Mesendoderm (in vitro differentiated cells): ENCODE results near the gene FAM78B.

Experiments used
- DNase-seq: peaks from one replicate; pipeline ENCODE4 v3.0.0; 2013
- H2AK5ac ChIP-seq: 2 replicates; pipeline ENCODE4 v1.6.1; 2013; ENCODE audit warnings: low read length, inconsistent platforms
- H2BK120ac ChIP-seq: 2 replicates; pipeline ENCODE4 v1.6.1; 2013; ENCODE audit warnings: low read depth, mild to moderate bottlenecking, low read length, moderate library complexity, mixed read lengths
- H2BK15ac ChIP-seq: replicated peaks from 2 replicates; pipeline ENCODE4 v1.6.1; 2013; ENCODE audit warnings: low read depth, mild to moderate bottlenecking, moderate library complexity
- H2BK5ac ChIP-seq: 2 replicates; pipeline ENCODE4 v1.6.1; 2013; ENCODE audit warnings: low read length, inconsistent platforms
- H3K18ac ChIP-seq: 2 replicates; pipeline ENCODE4 v1.6.1; 2013; ENCODE audit warnings: mild to moderate bottlenecking, low read length, mixed read lengths
- H3K23ac ChIP-seq: one replicate; pipeline ENCODE4 v1.6.1; 2013; ENCODE audit warnings: low read length
- H3K27ac ChIP-seq: 2 replicates; pipeline ENCODE4 v1.5.1; 2013; ENCODE audit warnings: low read depth, mild to moderate bottlenecking, inconsistent platforms, low read length, moderate library complexity
- H3K27me3 ChIP-seq: 2 replicates; pipeline ENCODE4 v1.6.1; 2013; ENCODE audit warnings: low read length, control low read depth, mild to moderate bottlenecking, inconsistent platforms; ENCODE audit not compliant: insufficient read depth, poor library complexity
- H3K36me3 ChIP-seq: 2 replicates; pipeline ENCODE4 v1.6.1; 2013; ENCODE audit warnings: low read length, inconsistent platforms; ENCODE audit not compliant: control insufficient read depth, insufficient read depth
- H3K4ac ChIP-seq: one replicate; pipeline ENCODE4 v1.6.1; 2013; ENCODE audit warnings: low read depth, mild to moderate bottlenecking, low read length, moderate library complexity
- H3K4me1 ChIP-seq: 2 replicates; pipeline ENCODE4 v1.6.1; 2013; ENCODE audit warnings: low read depth, low read length, inconsistent platforms; ENCODE audit not compliant: control insufficient read depth
- H3K4me2 ChIP-seq: 2 replicates; pipeline ENCODE4 v1.6.1; 2013; ENCODE audit warnings: low read length
- H3K4me3 ChIP-seq: 2 replicates; pipeline ENCODE4 v1.5.1; 2013; ENCODE audit warnings: mild to moderate bottlenecking, low read length
- H3K56ac ChIP-seq: one replicate; pipeline ENCODE4 v1.6.1; 2013; ENCODE audit warnings: low read length
- H3K79me1 ChIP-seq: 2 replicates; pipeline ENCODE4 v1.6.1; 2013; ENCODE audit warnings: low read length, inconsistent platforms
- H3K79me2 ChIP-seq: 2 replicates; pipeline ENCODE4 v1.6.1; 2013; ENCODE audit warnings: mild to moderate bottlenecking, low read length; ENCODE audit not compliant: control insufficient read depth, insufficient read depth
- H3K9ac ChIP-seq: 2 replicates; pipeline ENCODE4 v1.6.1; 2013; ENCODE audit warnings: low read length, inconsistent platforms
- H4K5ac ChIP-seq: one replicate; pipeline ENCODE4 v1.6.1; 2013; ENCODE audit warnings: low read length
- H4K8ac ChIP-seq: one replicate; pipeline ENCODE4 v1.6.1; 2013; ENCODE audit warnings: low read depth, mild to moderate bottlenecking, control low read depth, low read length, moderate library complexity
- WGBS: extraction: QIAGEN DNeasy Blood & Tissue Kit; methylation state at CpG from one replicate; pipeline ENCODE4 v1.1.7; 2013; ENCODE audit warnings: low lambda C conversion rate, missing lambda C conversion rate; ENCODE audit not compliant: insufficient coverage; ENCODE audit errors: extremely low coverage; 5-methylcytosine and 5-hydroxymethylcytosine counted together

Gene FAM78B

DNA sequence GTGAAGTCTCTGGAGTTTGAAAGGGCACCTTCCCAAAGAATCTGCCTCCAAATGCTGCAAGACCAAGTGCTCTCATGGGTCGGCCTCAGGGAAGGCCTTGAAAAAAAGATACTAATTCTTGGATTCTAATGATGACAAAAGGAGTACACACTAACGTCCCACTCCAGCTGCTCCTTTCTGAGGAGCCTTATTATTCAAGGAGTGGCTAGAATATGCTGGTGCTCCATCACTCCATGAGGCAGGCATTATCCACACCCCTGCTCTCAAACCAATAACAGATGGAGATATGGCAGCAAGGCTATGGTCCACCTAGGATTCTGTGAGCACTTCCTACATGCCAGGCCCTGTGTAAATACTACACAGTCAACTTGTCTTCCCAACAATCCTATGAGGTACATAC, 54.4 kb downstream of the FAM78B start:
- no peak overlapping the region for H4K8ac ChIP-seq
- H3K56ac ChIP-seq = no peak overlapping the region
- no peak overlapping the region for H2BK120ac ChIP-seq
- no peaks in the 10 kb centered on the region for H3K27me3 ChIP-seq
- no peaks in the 10 kb centered on the region for H3K36me3 ChIP-seq
- H3K4me1 ChIP-seq = no peaks in the 10 kb centered on the region
- H2BK5ac ChIP-seq = no peak overlapping the region
- H3K9ac ChIP-seq = no peak overlapping the region
- H2BK15ac ChIP-seq = no peak overlapping the region
- no CpG with 5 or more reads among the region's 2 CpGs for WGBS
- no peak overlapping the region for H3K23ac ChIP-seq
- no peak overlapping the region for H3K4me2 ChIP-seq
- H3K18ac ChIP-seq = no peak overlapping the region
- no peak overlapping the region for H3K27ac ChIP-seq
- no peak overlapping the region for H2AK5ac ChIP-seq
- no peak overlapping the region for H4K5ac ChIP-seq
- no peaks in the 10 kb centered on the region for H3K79me2 ChIP-seq
- H3K4ac ChIP-seq = no peak overlapping the region
- no peak overlapping the region for H3K4me3 ChIP-seq
- no peak for DNase-seq
- no peaks in the 10 kb centered on the region for H3K79me1 ChIP-seq

DNA sequence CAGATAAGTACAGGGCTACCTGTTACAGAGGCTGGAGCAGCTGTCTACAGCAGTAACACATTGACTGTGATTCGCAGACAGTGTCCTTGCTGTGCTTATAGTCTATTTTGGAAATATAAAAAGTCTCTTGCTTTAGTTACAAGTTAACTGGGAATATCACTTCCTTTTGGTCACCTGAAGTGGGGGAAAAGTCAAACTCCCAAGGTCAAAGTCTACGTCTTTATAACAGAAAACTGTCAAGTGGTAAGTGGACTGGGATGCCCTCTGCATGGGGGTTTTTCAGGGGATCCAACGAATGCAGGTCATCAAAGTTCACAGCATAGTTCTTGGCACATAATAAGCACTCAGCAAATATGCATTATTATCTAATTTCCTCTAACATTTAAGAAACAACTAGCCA, 55.4 kb downstream of the FAM78B start:
- Histone ChIP-seq H3K79me1 (no peaks in the 10 kb centered on the region), H3K36me3 (no peaks in the 10 kb centered on the region), H3K56ac (no peak overlapping the region), H4K8ac (no peak overlapping the region), H4K5ac (no peak overlapping the region), H3K4me2 (no peak overlapping the region), H3K18ac (no peak overlapping the region), H3K9ac (no peak overlapping the region), H3K27me3 (no peaks in the 10 kb centered on the region), H3K4ac (no peak overlapping the region), H3K4me3 (no peak overlapping the region), H3K79me2 (no peaks in the 10 kb centered on the region), H3K27ac (no peak overlapping the region), H2AK5ac (no peak overlapping the region), H2BK5ac (no peak overlapping the region), H3K23ac (no peak overlapping the region), H2BK120ac (no peak overlapping the region), H3K4me1 (no peaks in the 10 kb centered on the region), H2BK15ac (no peak overlapping the region)
- WGBS = no CpG with 5 or more reads among the region's 3 CpGs
- DNase-seq = no peak

DNA sequence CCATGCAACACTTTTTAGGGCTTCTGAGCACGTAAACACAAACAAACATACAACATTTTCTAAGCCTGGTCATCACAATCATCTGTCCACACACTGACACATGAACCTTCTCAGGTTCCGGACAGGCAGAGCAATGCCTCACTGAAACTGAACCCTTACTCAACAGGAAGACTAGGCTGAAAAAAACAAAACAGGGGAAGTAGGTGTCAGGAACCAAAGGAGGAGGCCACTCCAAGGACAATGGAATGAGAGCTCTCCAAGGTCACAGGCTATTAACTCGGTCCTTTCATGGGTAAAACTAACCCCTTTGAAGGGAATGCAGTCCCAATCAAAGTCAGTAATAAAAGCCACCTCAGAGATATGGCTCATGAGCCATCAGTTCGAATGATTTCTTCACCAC, 76.6 kb downstream of the FAM78B start:
- no peaks in the 10 kb centered on the region for H3K27me3 ChIP-seq
- no peak overlapping the region for H2BK5ac ChIP-seq
- no peaks in the 10 kb centered on the region for H3K4me1 ChIP-seq
- no peaks in the 10 kb centered on the region for H3K36me3 ChIP-seq
- no peak for DNase-seq
- no peak overlapping the region for H4K8ac ChIP-seq
- H3K4me3 ChIP-seq = no peak overlapping the region
- H2AK5ac ChIP-seq = no peak overlapping the region
- H3K9ac ChIP-seq = no peak overlapping the region
- no peak overlapping the region for H2BK120ac ChIP-seq
- H3K79me2 ChIP-seq = no peaks in the 10 kb centered on the region
- H3K4me2 ChIP-seq = no peak overlapping the region
- no peak overlapping the region for H3K4ac ChIP-seq
- H2BK15ac ChIP-seq = no peak overlapping the region
- WGBS = no CpG with 5 or more reads among the region's 4 CpGs
- H3K79me1 ChIP-seq = no peaks in the 10 kb centered on the region
- H3K23ac ChIP-seq = no peak overlapping the region
- no peak overlapping the region for H4K5ac ChIP-seq
- no peak overlapping the region for H3K18ac ChIP-seq
- H3K27ac ChIP-seq = no peak overlapping the region
- H3K56ac ChIP-seq = no peak overlapping the region

DNA sequence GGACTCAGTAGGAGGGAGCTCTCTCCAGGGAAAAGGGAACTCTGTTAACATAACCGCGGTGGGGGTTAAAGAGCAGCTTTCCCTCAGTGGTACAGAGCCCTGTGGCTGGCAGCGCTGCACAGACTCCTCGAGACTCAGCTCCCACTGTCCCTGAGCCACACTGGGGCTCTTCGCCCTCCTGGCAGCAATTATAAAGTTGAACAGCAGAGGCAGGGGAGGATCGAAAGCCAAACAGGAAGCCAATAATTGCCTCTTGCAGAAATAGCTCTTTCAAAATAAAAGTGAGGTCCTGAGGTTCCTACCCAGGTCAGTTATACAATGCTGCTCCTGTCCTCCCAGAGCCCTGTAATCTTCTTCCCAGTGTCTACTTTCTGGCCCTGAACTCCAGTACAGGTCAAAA, 77.0 kb downstream of the FAM78B start:
- H4K8ac ChIP-seq = no peak overlapping the region
- H3K36me3 ChIP-seq = no peaks in the 10 kb centered on the region
- H3K4me2 ChIP-seq = no peak overlapping the region
- no peak overlapping the region for H3K9ac ChIP-seq
- no peaks in the 10 kb centered on the region for H3K27me3 ChIP-seq
- no peak overlapping the region for H2BK15ac ChIP-seq
- no peak overlapping the region for H3K4ac ChIP-seq
- H2BK120ac ChIP-seq = no peak overlapping the region
- peak; percentile 13 for DNase-seq
- H4K5ac ChIP-seq = no peak overlapping the region
- no peak overlapping the region for H3K27ac ChIP-seq
- no peak overlapping the region for H2AK5ac ChIP-seq
- H3K56ac ChIP-seq = no peak overlapping the region
- WGBS = no CpG with 5 or more reads among the region's 6 CpGs
- no peaks in the 10 kb centered on the region for H3K79me2 ChIP-seq
- H2BK5ac ChIP-seq = no peak overlapping the region
- H3K23ac ChIP-seq = no peak overlapping the region
- no peaks in the 10 kb centered on the region for H3K4me1 ChIP-seq
- no peak overlapping the region for H3K4me3 ChIP-seq
- H3K79me1 ChIP-seq = no peaks in the 10 kb centered on the region
- no peak overlapping the region for H3K18ac ChIP-seq

DNA sequence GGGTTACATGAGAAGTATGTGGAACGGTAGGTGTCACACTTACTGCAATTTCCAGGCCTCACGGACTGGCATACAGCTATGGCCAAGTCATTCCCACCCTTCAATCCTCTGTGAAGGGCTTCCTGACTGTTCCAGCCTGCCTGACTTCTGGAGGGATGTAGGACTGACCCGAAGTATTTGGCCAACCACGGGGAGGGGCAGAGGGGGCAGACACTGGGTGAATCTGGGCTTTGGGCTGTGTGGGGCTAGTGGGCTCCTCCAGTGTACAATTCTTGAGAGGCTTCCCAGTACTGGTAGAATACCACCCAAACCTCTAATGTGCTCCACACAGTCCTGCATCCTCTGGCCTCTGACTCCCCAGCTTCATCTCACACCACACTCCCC, 78.2 kb downstream of the FAM78B start:
- H3K36me3 ChIP-seq = no peaks in the 10 kb centered on the region
- no CpG with 5 or more reads among the region's 4 CpGs for WGBS
- no peak overlapping the region for H3K27ac ChIP-seq

DNA sequence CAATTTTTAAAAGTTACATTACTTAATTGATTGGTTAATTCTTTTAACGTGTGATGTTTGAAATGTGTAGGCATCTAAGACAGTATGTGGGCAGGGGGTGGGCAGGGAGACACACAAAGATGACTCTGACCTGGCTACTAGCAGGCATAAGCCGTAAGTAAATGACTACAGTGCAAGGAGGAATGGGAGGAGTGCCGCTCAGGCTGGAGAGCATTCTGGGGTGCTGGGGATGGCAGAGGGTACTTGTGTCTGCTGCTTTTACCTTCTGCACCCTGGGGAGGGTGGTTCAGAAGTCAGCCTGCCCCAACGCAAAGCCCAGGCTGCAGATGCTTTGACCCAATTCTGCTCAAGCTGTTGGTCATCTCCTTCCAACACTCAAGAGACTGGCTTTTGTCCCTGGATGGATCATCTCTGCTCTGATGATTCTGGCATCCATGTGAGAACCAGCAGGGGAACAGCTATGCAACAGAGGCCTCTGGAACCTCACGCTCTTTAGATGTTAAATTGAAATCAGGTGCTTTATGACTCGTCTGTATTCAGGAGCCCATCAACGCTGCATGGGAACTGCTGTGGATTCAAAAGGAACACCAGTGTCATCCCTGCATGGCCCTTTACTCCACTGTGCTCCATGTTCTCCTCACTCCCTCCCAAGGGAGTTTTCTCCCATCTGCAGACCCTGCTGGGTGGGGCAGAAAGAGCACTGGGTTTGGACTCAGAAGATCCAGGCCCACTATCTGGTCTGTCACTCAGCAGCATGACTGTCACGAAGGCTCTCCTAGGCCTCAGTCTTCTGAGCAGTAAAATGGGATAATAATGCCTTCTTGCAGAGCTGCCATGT, 78.8 kb downstream of the FAM78B start:
- no peak overlapping the region for H2BK5ac ChIP-seq
- no peak overlapping the region for H3K23ac ChIP-seq
- no peaks in the 10 kb centered on the region for H3K79me2 ChIP-seq
- no peak overlapping the region for H3K4me3 ChIP-seq
- H3K79me1 ChIP-seq = no peaks in the 10 kb centered on the region
- no peak overlapping the region for H3K27ac ChIP-seq
- no peaks in the 10 kb centered on the region for H3K27me3 ChIP-seq
- H2BK15ac ChIP-seq = no peak overlapping the region
- no peak overlapping the region for H3K56ac ChIP-seq
- no peaks in the 10 kb centered on the region for H3K4me1 ChIP-seq
- no peak overlapping the region for H3K9ac ChIP-seq
- no peak overlapping the region for H2BK120ac ChIP-seq
- H2AK5ac ChIP-seq = no peak overlapping the region
- H4K8ac ChIP-seq = no peak overlapping the region
- no peaks in the 10 kb centered on the region for H3K36me3 ChIP-seq
- WGBS = no CpG with 5 or more reads among the region's 8 CpGs
- H3K4ac ChIP-seq = no peak overlapping the region
- H4K5ac ChIP-seq = no peak overlapping the region
- no peak for DNase-seq
- no peak overlapping the region for H3K18ac ChIP-seq
- no peak overlapping the region for H3K4me2 ChIP-seq

More for the DNA sequence above, 78.2 kb downstream of the FAM78B start:
- Histone ChIP-seq H3K4me1 (no peaks in the 10 kb centered on the region), H3K4ac (no peak overlapping the region), H3K56ac (no peak overlapping the region), H3K27me3 (no peaks in the 10 kb centered on the region), H2BK15ac (no peak overlapping the region), H3K18ac (no peak overlapping the region), H4K5ac (no peak overlapping the region), H3K79me1 (no peaks in the 10 kb centered on the region), H2BK120ac (no peak overlapping the region), H3K9ac (no peak overlapping the region), H3K4me3 (no peak overlapping the region), H4K8ac (no peak overlapping the region), H3K79me2 (no peaks in the 10 kb centered on the region), H3K4me2 (no peak overlapping the region), H2BK5ac (no peak overlapping the region), H3K23ac (no peak overlapping the region), H2AK5ac (no peak overlapping the region)
- DNase-seq = no peak
